GM18951 (cell line): ENCODE measurements around the gene GABRB3.

Experiments used
- POLR2A ChIP-seq: IDR thresholded peaks from 4 replicates; pipeline ENCODE4 v1.6.1; 2011; ENCODE audit warnings: mild to moderate bottlenecking; ENCODE audit not compliant: insufficient read length, insufficient read depth; ENCODE audit errors: extremely low read depth
- in situ Hi-C: fragments of 300-500 bp; cut with MboI; formaldehyde crosslinking; loops from one replicate; pipeline ENCODE4 v1.12.0; 2022; ENCODE audit warnings: low sequenced_read_pairs, mixed read lengths, inconsistent platforms; ENCODE audit not compliant: unreplicated experiment

Gene GABRB3

GRCh38 chr15:26656080-26656479, 116.8 kb downstream of the GABRB3 start:
- in situ Hi-C loops = no loop called here

GRCh38 chr15:26651909-26652308, 121.0 kb downstream of the GABRB3 start:
- TF ChIP-seq POLR2A = no peak
- in situ Hi-C loops = no loop called here

More at GRCh38 chr15:26656080-26656479, 116.8 kb downstream of the GABRB3 start:
- TF ChIP-seq POLR2A = no peak

- in situ Hi-C loops = no loop called here
- TF ChIP-seq POLR2A = no peak
Measured at GRCh38 chr15:26648676-26649075, 124.2 kb downstream of the GABRB3 start.

GRCh38 chr15:26644948-26645347, 127.9 kb downstream of the GABRB3 start:
- in situ Hi-C loops = no loop called here
- TF ChIP-seq POLR2A = no peak

DNA sequence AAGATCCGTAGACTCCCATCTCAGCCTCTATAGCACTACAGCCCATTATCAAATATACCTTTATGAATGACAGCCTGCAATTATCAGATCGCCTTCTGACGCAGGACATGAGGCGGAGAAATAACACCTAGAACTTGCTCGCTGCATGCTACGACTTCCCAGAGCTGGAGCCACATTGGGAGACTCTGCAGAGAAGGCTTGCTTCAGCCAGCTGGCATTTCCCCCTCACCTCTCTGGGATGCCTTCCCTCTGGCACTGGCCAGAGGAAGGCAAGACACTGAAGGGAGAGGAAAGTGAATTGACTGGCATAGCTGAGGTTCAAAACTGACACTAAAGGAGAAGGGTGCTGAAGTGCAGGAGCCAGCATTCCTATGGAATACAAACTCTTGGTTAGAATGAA, 131.7 kb downstream of the GABRB3 start:
- no peak for TF ChIP-seq POLR2A
- in situ Hi-C loops = no loop called here

GRCh38 chr15:26640601-26641000, 132.3 kb downstream of the GABRB3 start:
- in situ Hi-C loops = no loop called here

DNA sequence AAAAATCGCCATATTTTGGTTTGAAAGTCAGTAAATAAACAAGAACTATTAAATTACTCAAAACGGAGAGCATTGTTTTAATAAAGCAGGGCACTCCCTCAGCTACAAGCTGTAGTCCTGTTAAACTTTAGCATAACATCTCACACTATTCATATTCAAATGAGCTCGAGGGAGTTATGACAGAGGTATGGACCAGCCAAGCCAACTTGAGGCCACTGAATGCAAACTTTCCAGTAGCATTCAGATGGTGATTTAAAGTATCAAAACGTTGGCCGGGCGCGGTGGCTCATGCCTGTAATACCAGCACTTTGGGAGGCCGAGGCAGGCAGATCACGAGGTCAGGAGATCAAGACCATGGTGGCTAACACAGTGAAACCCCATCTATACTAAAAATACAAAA, 132.9 kb downstream of the GABRB3 start:
- in situ Hi-C loops = no loop called here
- TF ChIP-seq POLR2A = no peak

More at GRCh38 chr15:26640601-26641000, 132.3 kb downstream of the GABRB3 start:
- no peak for TF ChIP-seq POLR2A

GRCh38 chr15:26635614-26636013, 137.3 kb downstream of the GABRB3 start:
- in situ Hi-C loops = no loop called here
- no peak for TF ChIP-seq POLR2A

GRCh38 chr15:26635105-26635504, 137.8 kb downstream of the GABRB3 start:
- no peak for TF ChIP-seq POLR2A
- in situ Hi-C loops = no loop called here

DNA sequence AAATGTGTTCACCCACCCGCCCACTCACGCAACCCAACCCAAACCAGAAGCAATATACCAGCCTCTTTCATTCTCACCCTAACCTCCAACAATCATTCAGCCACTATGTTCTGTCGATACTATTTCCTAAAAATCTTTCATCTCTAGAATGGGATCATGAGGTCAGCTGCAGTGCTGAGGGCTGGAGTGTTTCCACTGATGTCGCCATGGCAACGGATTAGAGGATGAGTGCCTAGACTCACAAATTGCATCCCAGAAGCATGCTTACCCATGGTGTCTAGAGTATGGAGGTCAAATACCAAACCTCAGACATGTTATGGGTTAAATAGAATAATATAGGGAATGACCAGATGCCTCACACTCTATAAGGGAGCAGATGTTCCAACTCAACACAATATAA, 138.5 kb downstream of the GABRB3 start:
- in situ Hi-C loops = no loop called here
- TF ChIP-seq POLR2A = no peak

DNA sequence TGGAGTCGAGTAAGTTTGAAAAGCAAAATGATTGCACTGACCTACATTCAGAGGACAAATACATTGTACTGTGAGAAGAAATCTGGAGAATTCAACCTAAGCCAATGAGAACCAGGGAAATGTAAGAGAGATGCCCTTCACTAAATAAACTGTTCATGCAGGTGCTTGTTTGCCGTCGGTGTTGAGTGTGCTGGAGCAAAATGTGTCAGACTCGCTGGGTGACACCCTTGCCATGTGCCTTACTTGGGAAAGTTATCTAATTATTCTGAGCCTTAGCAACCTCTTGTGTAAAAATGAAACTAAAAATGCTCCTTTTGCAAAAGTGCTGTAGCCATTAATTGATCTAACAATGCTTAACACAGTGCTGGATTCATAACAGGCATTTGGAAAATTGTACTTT, 140.4 kb downstream of the GABRB3 start:
- in situ Hi-C loops = no loop called here
- TF ChIP-seq POLR2A = no peak

GRCh38 chr15:26631894-26632293, 141.0 kb downstream of the GABRB3 start:
- in situ Hi-C loops = no loop called here
- no peak for TF ChIP-seq POLR2A

DNA sequence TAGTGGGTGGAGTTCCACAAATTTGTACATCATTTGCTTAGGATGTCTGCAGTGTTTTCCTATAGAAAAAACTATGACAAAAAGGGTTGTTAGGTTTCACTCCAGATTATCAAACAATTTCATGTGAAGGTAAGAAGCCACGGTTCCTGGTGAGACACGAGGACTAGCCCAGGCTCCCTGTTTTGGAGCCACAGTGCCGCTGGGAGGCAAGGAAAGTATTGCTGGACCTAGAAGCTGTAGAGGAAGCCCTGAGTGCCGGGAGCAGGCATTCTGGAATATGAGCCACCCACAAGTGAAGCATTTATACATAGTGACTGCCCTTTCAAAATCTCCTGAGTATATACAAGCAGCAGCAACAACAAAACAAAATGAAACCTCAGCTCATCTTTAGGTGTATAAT, 142.0 kb downstream of the GABRB3 start:
- in situ Hi-C loops = no loop called here
- TF ChIP-seq POLR2A = no peak

DNA sequence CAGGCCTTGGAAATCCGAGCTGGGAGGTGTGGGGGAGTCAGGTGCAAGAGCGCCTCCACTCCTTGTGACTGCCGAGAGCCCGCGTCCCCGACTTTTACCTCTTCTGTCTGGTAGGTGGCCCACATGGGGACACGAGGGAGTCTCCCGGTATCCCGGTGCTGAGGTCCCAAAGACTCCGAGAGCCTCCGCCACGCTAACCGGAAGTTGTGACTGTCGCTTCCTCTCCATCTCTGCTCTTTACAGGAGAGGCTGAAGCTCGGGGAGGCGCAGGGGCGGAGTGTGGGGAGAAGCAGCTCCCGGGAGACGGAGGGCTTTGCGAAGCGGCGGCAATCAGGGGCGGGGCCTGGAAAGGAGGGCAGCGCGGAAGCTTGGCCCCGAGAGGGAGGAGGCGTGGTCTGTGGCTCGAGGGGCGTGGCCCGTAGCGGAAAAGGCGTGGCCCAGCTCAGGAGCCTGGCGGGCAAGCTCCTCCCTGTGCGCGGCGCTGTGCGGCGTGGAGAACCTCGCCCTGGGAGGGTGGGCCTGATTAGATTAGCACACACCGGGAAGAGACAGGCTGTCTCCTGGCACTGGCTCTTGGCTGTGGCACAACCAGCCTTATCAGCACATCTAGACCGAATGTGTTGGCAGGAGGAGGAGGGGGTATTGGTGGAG, 143.9 kb downstream of the GABRB3 start:
- no peak for TF ChIP-seq POLR2A
- in situ Hi-C loops = no loop called here

DNA sequence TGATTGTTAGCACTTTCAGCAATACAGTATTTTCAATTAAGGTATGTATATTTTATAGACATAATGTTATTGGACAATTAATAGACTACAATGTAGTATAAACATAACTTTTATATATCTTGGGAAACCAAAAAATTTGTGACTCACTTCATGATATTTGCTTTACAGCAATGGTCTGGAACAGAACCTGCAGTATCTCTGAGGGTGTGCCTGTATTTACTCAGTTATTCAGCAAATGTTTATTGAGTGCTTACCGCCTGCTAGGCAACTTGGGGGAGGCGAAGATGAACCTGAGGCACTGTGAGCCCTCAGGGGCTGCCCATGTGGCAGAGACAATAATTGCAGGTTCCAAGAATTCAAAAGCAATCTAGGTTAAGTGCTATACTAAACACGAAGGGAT, 144.8 kb downstream of the GABRB3 start:
- no peak for TF ChIP-seq POLR2A
- in situ Hi-C loops = no loop called here
